HUDEP-2 (cell line): ENCODE results near the gene SORCS2.

ENCODE experiments used
- DNase-seq, 76 experiments: peaks; one replicate each; lab custom pipeline; 2025; ENCODE audit not compliant: unreplicated experiment in 76 of 76; lab: John Stamatoyannopoulos, UW

Gene SORCS2

GRCh38 chr4:7192252-7193029 lies at the start of gene SORCS2:
TSS of gene SORCS2 (plus strand) at chr4:7192538.
- peak in 17 of 76 experiments; percentile 7 to 39 (median 11) for DNase-seq

- DNase-seq: no peak
Observed at GRCh38 chr4:7144374-7145290, 47.7 kb upstream of the SORCS2 start.

GRCh38 chr4:7145291-7145934 lies 46.9 kb upstream of the SORCS2 start:
- DNase-seq: no peak

GRCh38 chr4:7146059-7146785 lies 46.1 kb upstream of the SORCS2 start:
- DNase-seq: no peak

GRCh38 chr4:7146786-7147115 lies 45.6 kb upstream of the SORCS2 start:
- DNase-seq: no peak

GRCh38 chr4:7147261-7147660 lies 45.1 kb upstream of the SORCS2 start:
- DNase-seq: no peak

- DNase-seq: no peak
Observed at GRCh38 chr4:7147661-7148310, 44.6 kb upstream of the SORCS2 start.

GRCh38 chr4:7148337-7148736 lies 44.0 kb upstream of the SORCS2 start:
- no peak for DNase-seq

- DNase-seq: no peak
Observed at GRCh38 chr4:7150036-7150635, 42.2 kb upstream of the SORCS2 start.

GRCh38 chr4:7151668-7152227 lies 40.6 kb upstream of the SORCS2 start:
- DNase-seq: no peak

- DNase-seq: no peak
Observed at GRCh38 chr4:7153711-7154110, 38.6 kb upstream of the SORCS2 start.

- no peak for DNase-seq
Observed at GRCh38 chr4:7154351-7154981, 37.9 kb upstream of the SORCS2 start.

GRCh38 chr4:7155590-7156071 lies 36.7 kb upstream of the SORCS2 start:
- no peak for DNase-seq

GRCh38 chr4:7156328-7156727 lies 36.0 kb upstream of the SORCS2 start:
- no peak for DNase-seq

- no peak for DNase-seq
Observed at GRCh38 chr4:7156761-7157488, 35.4 kb upstream of the SORCS2 start.

GRCh38 chr4:7157666-7158065 lies 34.7 kb upstream of the SORCS2 start:
- no peak for DNase-seq

- DNase-seq: no peak
Observed at GRCh38 chr4:7158081-7158750, 34.1 kb upstream of the SORCS2 start.

- no peak for DNase-seq
Observed at GRCh38 chr4:7158991-7159390, 33.3 kb upstream of the SORCS2 start.
